Measurements from ENCODE around the gene ATP6V1G3.
"Not testable (repeated sequence)": the region's sequence is repeated elsewhere in the genome, so short reads cannot be mapped to it uniquely, and the experiment has no call there.

The ATP6V1G3 gene

GRCh38 chr1:198534548-198535418 is 5.7 kb downstream of the ATP6V1G3 start:
- DNase-seq (ENCODE audit: low read depth in 1 of 2, low spot score in 1 of 2): peak in 1 of 2 experiments; percentile 91
- in situ Hi-C loops (cut with HindIII; ENCODE audit: low pct_unique_long_range_greater_than_20kb, low sequenced_read_pairs): no loop called here
- peak; percentile 45; the same call in 1 of the 2 replicates for TF ChIP-seq JUND (IDR thresholded peaks at IDR 0.05; ENCODE audit: low read depth)

GRCh38 chr1:198531891-198532290 is 8.6 kb downstream of the ATP6V1G3 start:
- no peak for TF ChIP-seq JUND (IDR thresholded peaks at IDR 0.05; ENCODE audit: low read depth)
- in situ Hi-C loops (cut with HindIII; ENCODE audit: low pct_unique_long_range_greater_than_20kb, low sequenced_read_pairs): no loop called here
- DNase-seq (ENCODE audit: low read depth in 1 of 2, low spot score in 1 of 2): no peak

GRCh38 chr1:198530953-198531352 is 9.5 kb downstream of the ATP6V1G3 start:
- in situ Hi-C loops (cut with HindIII; ENCODE audit: low pct_unique_long_range_greater_than_20kb, low sequenced_read_pairs): no loop called here
- DNase-seq (ENCODE audit: low read depth in 1 of 2, low spot score in 1 of 2): no peak

GRCh38 chr1:198529414-198529813 is 11.1 kb downstream of the ATP6V1G3 start:
- no peak for TF ChIP-seq JUND (IDR thresholded peaks at IDR 0.05; ENCODE audit: low read depth)
- in situ Hi-C loops (cut with HindIII; ENCODE audit: low pct_unique_long_range_greater_than_20kb, low sequenced_read_pairs): no loop called here

More at GRCh38 chr1:198530953-198531352, 9.5 kb downstream of the ATP6V1G3 start:
- TF ChIP-seq JUND (IDR thresholded peaks at IDR 0.05; ENCODE audit: low read depth): no peak

GRCh38 chr1:198528364-198528763 is 12.1 kb downstream of the ATP6V1G3 start:
- TF ChIP-seq JUND (IDR thresholded peaks at IDR 0.05; ENCODE audit: low read depth): no peak
- DNase-seq (ENCODE audit: low read depth in 1 of 2, low spot score in 1 of 2): no peak
- in situ Hi-C loops (cut with HindIII; ENCODE audit: low pct_unique_long_range_greater_than_20kb, low sequenced_read_pairs): no loop called here

More at GRCh38 chr1:198529414-198529813, 11.1 kb downstream of the ATP6V1G3 start:
- DNase-seq (ENCODE audit: low read depth in 1 of 2, low spot score in 1 of 2): no peak

GRCh38 chr1:198524556-198524955 is 15.9 kb downstream of the ATP6V1G3 start:
- in situ Hi-C loops (cut with HindIII; ENCODE audit: low pct_unique_long_range_greater_than_20kb, low sequenced_read_pairs): no loop called here
- no peak for DNase-seq (ENCODE audit: low read depth in 1 of 2, low spot score in 1 of 2)
- TF ChIP-seq JUND (IDR thresholded peaks at IDR 0.05; ENCODE audit: low read depth): no peak

GRCh38 chr1:198524127-198524526 is 16.4 kb downstream of the ATP6V1G3 start:
- in situ Hi-C loops (cut with HindIII; ENCODE audit: low pct_unique_long_range_greater_than_20kb, low sequenced_read_pairs); DNase-seq (ENCODE audit: low read depth in 1 of 2, low spot score in 1 of 2): not testable (repeated sequence)

GRCh38 chr1:198523182-198523950 is 17.1 kb downstream of the ATP6V1G3 start:
- TF ChIP-seq JUND (IDR thresholded peaks at IDR 0.05; ENCODE audit: low read depth): no peak
- DNase-seq (ENCODE audit: low read depth in 1 of 2, low spot score in 1 of 2): no peak
- in situ Hi-C loops (cut with HindIII; ENCODE audit: low pct_unique_long_range_greater_than_20kb, low sequenced_read_pairs): no loop called here

- in situ Hi-C loops (cut with HindIII; ENCODE audit: low pct_unique_long_range_greater_than_20kb, low sequenced_read_pairs): no loop called here
- DNase-seq (ENCODE audit: low read depth in 1 of 2, low spot score in 1 of 2): no peak
- no peak for TF ChIP-seq JUND (IDR thresholded peaks at IDR 0.05; ENCODE audit: low read depth)
Observed at GRCh38 chr1:198520524-198521254, 19.8 kb downstream of the ATP6V1G3 start.

- TF ChIP-seq JUND (IDR thresholded peaks at IDR 0.05; ENCODE audit: low read depth): no peak
- in situ Hi-C loops (cut with HindIII; ENCODE audit: low pct_unique_long_range_greater_than_20kb, low sequenced_read_pairs): no loop called here
- no peak for DNase-seq (ENCODE audit: low read depth in 1 of 2, low spot score in 1 of 2)
Observed at GRCh38 chr1:198519639-198520501, 20.6 kb downstream of the ATP6V1G3 start.

- in situ Hi-C loops (cut with HindIII; ENCODE audit: low pct_unique_long_range_greater_than_20kb, low sequenced_read_pairs): no loop called here
- no peak for DNase-seq (ENCODE audit: low read depth in 1 of 2, low spot score in 1 of 2)
- TF ChIP-seq JUND (IDR thresholded peaks at IDR 0.05; ENCODE audit: low read depth): no peak
Observed at GRCh38 chr1:198517623-198518199, 22.8 kb downstream of the ATP6V1G3 start.
